Activated CD4-positive, alpha-beta T cell treated with anti-CD3 and anti-CD28 coated beads, Interleukin-2, amount 50 U/mL, for 48 hours (primary cell): ENCODE data around the gene SORBS1.
"Not testable (repeated sequence)": the region's sequence is repeated elsewhere in the genome, so short reads cannot be mapped to it uniquely, and the experiment has no call there.

Experiments
- DNase-seq, 2 experiments: peaks; one replicate each; pipeline ENCODE4 v3.0.0-alpha.2; 2020

Gene SORBS1

GRCh38 chr10:95480102-95480900 is 80.9 kb downstream of the SORBS1 start:
- no peak for DNase-seq

- no peak for DNase-seq
These were observed 82.2 kb downstream of the SORBS1 start for GRCh38 chr10:95478935-95479334.

GRCh38 chr10:95478185-95478584 is 83.0 kb downstream of the SORBS1 start:
- no peak for DNase-seq

- DNase-seq, result no peak
These were observed 84.0 kb downstream of the SORBS1 start for GRCh38 chr10:95477175-95477520.

GRCh38 chr10:95476469-95477174 is 84.5 kb downstream of the SORBS1 start:
- no peak for DNase-seq

- DNase-seq, result no peak
These were observed 85.2 kb downstream of the SORBS1 start for GRCh38 chr10:95475827-95476468.

GRCh38 chr10:95475003-95475383 is 86.2 kb downstream of the SORBS1 start:
- no peak for DNase-seq

GRCh38 chr10:95474228-95475002 is 86.8 kb downstream of the SORBS1 start:
- no peak for DNase-seq

GRCh38 chr10:95472304-95473088 is 88.7 kb downstream of the SORBS1 start:
- no peak for DNase-seq

- no peak for DNase-seq
These were observed 91.5 kb downstream of the SORBS1 start for GRCh38 chr10:95469676-95470075.

- DNase-seq, result no peak
These were observed 91.9 kb downstream of the SORBS1 start for GRCh38 chr10:95469251-95469650.

- not testable (repeated sequence) for DNase-seq
These were observed 93.5 kb downstream of the SORBS1 start for GRCh38 chr10:95467642-95468041.

- no peak for DNase-seq
These were observed 94.0 kb downstream of the SORBS1 start for GRCh38 chr10:95467162-95467599.

- DNase-seq, result no peak
These were observed 94.7 kb downstream of the SORBS1 start for GRCh38 chr10:95466436-95466835.

- DNase-seq, result no peak
These were observed 96.9 kb downstream of the SORBS1 start for GRCh38 chr10:95464280-95464679.

GRCh38 chr10:95462740-95463667 is 98.2 kb downstream of the SORBS1 start:
- DNase-seq, result no peak

GRCh38 chr10:95461611-95462010 is 99.6 kb downstream of the SORBS1 start:
- DNase-seq, result no peak

GRCh38 chr10:95459446-95460045 is 101.6 kb downstream of the SORBS1 start:
- no peak for DNase-seq

- no peak for DNase-seq
These were observed 102.3 kb downstream of the SORBS1 start for GRCh38 chr10:95458871-95459270.

GRCh38 chr10:95458014-95458413 is 103.2 kb downstream of the SORBS1 start:
- no peak for DNase-seq
